HG03342 (cell line): ENCODE data around the gene TFB1M.

Experiments used
- ATAC-seq: cut with Tn5 transposase; IDR thresholded peaks from one replicate; pipeline ENCODE4 v1.9.1; 2021; ENCODE audit warnings: mild to moderate bottlenecking, moderate library complexity; ENCODE audit not compliant: unreplicated experiment

TFB1M gene

DNA sequence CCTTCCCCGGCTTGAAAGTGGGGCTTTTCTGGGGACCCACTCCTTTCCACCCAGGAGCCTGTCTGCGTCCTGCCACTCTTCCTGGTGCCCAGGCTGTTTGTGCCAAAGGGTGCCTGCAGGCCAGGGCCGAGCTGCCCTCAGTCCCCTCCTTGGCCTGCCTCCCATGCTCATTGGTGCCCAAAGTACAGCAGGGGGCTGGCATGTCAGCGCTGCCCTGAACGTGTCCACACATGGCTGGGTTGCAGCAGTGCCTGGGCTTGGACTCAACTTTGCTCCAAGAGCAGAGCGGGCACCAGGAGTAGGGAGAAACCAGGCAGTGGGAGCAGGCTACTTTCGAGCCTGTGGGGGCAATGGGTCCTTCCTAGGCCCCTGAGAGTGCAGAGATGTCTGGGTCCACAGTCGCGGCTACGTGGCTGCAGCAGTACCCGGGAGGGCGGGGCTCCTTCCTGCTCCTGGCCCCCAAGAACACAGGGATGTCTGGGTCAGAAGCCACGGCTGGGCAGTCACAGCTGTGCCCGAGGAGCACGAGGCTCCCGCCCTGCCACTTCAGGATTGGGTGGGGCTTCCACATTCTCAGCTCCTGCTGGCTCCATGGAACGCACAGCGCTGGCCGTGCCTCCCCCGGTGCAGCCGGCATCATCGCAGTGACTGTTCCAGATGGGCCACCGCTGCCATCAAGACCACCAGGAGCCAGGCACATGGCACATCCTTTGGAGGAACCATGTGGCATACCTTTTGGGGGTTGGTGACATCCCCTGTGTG is 100.5 kb downstream of the TFB1M start:
- no peak for ATAC-seq

DNA sequence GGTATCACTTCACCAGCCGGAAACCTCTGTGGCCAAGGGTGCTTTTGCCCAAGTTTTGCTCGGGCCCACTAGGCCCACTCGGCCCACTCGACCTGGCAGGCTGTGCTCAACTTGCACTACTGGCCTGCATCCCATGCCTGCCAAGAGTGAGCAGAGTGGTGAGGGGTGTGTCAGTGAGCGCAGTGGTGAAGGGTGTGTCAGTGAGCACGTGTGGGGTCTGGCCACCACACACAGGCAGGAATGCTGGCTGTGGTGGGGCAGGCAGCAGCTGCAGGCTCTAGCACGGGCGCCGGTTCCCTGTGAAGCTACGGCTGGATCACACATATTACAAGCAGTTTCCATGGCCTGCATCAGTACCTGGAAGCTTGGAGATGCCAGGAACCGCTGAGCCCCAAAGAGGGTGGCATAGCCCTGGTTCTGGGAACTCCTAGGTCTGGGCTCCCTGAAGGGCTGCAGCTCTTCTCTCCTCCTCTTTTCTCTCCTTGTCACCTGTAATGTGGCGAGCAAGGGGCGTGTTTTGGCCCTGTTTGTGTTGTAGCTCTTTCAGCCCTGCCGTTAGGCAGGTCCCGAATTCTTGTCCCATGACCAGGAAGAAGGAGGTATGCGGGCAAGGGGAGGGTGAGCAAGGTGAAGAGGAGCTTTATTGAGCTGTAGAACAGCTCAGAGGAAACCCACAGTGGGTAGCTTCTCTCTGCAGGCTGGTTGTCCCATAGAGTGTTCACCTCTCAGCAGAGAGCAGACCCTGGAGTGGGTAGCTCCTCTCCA is 101.5 kb downstream of the TFB1M start:
- no peak for ATAC-seq

DNA sequence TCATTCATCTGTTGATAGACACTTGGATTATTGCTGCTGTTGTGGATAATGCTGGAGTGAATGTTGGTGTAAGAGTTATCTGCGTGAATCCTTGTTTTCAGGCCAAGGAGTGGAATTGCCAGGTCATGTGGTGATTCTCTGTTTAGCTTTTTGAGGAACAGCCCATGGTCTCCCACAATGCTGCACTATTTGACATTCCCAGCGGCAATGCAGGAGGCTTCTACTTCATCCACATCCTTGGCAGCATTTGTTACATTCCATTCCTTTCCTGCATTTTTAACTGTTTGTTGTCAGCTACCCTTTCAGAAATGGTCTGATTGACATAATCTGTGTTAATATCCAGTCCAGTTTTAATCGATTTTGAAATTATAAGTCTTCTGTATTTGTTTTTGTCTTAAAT is 102.2 kb downstream of the TFB1M start:
- ATAC-seq, result no peak

DNA sequence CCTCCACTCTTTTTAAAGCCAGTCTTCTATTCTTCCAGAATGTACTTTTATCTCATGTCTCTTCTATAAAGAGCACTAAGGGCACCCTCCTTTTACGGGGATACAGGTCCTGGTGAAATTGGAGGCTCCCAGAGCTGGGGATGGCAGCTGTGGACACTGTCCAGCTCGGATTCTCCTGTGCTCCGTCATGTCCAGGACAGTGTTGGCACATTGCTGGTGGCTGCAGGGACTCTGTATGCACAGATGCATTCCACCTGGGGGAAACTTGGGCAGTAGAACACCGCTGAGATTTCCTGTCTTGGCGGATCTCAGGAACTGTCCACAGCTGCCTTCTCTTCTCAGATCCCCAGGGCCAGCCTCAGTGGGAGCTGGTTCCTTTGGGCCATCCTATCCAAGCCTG is 107.1 kb downstream of the TFB1M start:
- no peak for ATAC-seq
